ENCODE measurements around the gene ACOX1.

- no peak for TF ChIP-seq CTCF (IDR thresholded peaks at IDR 0.05; ENCODE audit: low read depth, low read length, poor library complexity, severe bottlenecking)
- TF ChIP-seq EZH2phosphoT487 (IDR thresholded peaks at IDR 0.05; ENCODE audit: borderline replicate concordance, low read length): no peak
Observed at GRCh38 chr17:75979705-75980187, 780 bp upstream of the ACOX1 start.
